Epidermal melanocyte (primary cell): ENCODE data around the gene ELOVL5.
"Not testable (repeated sequence)": the region's sequence is repeated elsewhere in the genome, so short reads cannot be mapped to it uniquely, and the experiment has no call there.

Source experiments
- DNase-seq: peaks from one replicate; pipeline ENCODE4 v3.0.0; 2011; ENCODE audit warnings: low spot score; ENCODE audit not compliant: insufficient read length

ELOVL5 gene

DNA sequence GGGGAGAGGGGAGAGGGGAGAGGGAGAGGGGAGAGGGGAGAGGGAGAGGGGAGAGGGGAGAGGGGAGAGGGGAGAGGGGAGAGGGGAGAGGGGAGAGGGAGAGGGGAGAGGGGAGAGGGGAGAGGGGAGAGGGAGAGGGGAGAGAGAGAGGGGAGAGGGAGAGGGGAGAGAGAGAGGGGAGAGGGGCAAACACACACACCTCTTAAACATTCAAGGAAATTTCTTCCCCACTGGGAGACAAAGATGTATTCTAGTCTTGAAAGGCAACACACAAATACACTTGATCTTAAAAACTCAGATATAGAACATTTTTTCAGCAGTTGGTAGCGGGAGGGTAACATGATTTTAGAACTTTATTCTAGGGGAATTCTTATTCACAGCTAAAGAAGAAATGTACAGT is 42.5 kb downstream of the ELOVL5 start:
- DNase-seq: not testable (repeated sequence)

DNA sequence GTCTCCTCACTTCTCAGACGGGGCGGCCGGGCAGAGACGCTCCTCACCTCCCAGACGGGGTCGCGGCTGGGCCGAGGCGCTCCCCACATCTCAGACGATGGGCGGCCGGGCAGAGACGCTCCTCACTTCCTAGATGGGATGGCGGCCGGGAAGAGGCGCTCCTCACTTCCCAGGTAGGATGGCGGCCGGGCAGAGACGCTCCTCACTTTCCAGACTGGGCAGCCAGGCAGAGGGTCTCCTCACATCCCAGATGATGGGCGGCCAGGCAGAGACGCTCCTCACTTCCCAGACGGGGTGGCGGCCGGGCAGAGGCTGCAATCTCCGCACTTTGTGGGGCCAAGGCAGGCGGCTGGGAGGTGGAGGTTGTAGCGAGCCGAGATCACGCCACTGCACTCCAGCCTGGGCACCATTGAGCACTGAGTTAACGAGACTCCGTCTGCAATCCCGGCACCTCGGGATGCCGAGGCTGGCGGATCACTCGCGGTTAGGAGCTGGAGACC is 43.2 kb downstream of the ELOVL5 start:
- DNase-seq: not testable (repeated sequence)

DNA sequence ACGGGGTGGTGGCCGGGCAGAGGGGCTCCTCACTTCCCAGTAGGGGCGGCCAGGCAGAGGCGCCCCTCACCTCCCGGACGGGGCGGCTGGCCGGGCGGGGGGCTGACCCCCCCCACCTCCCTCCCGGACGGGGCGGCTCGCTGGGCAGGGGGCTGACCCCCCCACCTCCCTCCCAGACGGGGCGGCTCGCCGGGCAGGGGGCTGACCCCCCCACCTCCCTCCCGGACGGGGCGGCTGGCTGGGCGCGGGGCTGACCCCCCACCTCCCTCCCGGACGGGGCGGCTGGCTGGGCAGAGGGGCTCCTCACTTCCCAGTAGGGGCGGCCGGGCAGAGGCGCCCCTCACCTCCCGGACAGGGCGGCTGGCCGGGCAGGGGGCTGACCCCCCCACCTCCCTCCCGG is 43.8 kb downstream of the ELOVL5 start:
- not testable (repeated sequence) for DNase-seq

- DNase-seq: peak; percentile 46
Measured at GRCh38 chr6:53302678-53303360, 45.9 kb downstream of the ELOVL5 start.

GRCh38 chr6:53301801-53302537 is 46.8 kb downstream of the ELOVL5 start:
- DNase-seq: no peak

DNA sequence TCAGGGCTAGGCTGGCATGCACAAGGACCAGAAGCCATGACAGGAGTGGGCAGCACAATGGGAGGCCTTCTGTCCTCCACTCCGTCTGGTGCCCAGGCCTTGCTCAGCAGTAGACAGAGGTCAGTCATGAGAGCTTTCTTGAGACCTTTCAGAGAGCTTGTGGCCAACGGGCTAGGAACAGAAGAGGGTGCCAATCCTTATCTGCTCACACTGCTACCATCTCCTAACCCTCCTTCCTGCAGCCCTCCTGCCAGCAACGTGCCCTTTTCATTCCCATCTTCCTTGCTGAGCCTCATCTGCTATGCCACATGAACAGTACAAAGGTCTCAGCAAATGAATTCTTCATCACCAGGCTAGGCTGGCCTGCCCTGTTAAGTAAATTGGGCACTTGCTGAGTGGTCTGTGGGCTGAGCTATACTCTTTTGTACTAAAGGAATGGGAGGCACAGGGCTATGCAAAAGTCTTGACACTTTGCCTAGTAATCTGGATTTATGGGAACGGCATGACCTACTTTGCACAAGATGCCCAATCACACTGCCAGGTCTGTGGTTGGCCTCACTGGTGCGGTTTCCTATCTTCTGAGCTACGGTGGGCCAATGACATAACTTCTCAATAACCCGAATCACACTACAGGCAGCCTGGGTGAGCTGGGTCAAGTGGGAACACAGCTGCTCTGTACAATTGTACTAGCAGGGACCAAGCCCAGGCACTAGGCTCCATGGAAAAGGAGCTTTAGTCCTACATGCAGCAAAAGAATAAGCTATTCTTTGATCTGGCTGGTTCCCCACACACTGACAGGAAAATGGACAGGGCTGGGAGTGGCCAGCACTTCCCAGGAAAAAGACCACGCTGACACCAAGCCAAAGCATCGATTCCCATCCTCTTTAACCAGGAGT is 47.8 kb downstream of the ELOVL5 start:
- DNase-seq: no peak

GRCh38 chr6:53299331-53300005 is 49.3 kb downstream of the ELOVL5 start:
- no peak for DNase-seq

DNA sequence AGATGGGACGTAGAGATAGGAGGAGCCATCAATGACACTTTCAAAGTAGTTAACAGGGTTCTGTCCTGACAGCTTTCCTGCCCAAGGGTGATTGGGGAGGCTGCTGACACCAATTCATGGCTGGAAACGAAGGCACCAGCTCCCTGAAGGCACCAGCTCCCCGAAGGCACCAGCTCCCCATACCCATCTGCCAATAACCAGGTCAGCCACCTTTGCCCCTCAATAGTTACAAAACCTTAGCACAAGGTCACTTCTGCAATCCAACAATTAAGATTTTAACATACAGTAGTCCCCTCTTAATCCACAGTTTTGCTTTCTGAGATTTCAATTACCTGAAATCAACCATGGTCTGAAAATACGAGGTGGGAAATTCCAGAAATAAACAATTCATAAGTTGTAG is 51.7 kb downstream of the ELOVL5 start:
- DNase-seq: no peak

DNA sequence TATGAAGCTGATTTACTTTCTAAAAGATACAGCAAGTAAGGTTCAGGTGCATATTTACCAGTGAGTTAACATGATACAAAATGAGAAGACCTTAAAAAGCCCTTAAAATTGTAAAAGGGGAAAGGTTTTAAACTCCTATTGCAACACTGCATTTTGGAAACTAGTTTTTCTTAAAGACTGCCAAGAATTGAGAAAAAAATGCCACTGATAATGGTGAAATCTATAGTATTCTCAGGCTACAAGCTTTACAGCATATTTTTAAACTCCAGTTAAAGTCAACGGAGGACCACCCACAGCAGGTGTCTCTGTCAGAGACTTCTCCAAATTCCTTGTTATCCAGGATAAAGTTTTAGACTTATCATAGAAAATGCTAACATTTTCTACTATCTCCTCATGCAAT is 53.6 kb downstream of the ELOVL5 start:
- no peak for DNase-seq

- no peak for DNase-seq
Measured at GRCh38 chr6:53294611-53295010, 54.1 kb downstream of the ELOVL5 start.

DNA sequence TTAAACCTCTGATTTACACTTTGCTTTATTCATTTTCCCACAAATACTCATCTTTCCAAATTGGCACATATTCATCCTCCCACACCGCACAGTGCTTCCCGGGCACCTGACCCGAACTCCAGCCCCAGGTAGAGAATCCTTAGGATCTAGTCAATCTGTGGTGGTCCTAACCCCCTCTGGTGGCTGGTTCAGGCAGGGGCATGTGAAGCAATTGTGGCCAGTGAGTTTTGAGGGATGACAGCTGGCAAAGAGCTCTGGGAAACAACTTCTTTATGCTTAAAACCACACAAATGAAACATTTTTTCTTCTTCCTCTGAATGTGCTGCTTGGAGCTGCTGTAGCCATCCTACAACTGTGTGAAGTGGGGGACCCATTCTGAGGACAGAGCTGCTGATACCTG is 54.7 kb downstream of the ELOVL5 start:
- DNase-seq: no peak

DNA sequence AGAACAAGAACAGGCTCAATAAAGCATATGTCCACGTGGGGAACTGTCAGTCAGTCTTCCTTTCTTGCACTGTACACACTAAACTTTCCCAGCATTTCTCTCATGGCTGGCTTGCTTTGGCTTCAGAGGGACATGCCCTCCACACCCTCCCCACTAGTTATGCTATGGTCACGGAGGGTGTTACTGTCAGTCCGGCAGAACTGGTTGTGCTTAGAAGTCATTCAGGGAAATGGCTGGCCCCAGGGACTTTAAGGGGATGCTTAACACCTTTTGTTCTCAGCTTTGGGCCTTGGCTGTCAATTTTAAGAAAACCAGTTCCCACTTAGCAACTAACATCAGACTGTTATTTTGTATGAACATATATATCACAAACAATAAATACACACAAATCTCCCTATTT is 55.1 kb downstream of the ELOVL5 start:
- no peak for DNase-seq

GRCh38 chr6:53290537-53291510 is 57.9 kb downstream of the ELOVL5 start:
- no peak for DNase-seq

DNA sequence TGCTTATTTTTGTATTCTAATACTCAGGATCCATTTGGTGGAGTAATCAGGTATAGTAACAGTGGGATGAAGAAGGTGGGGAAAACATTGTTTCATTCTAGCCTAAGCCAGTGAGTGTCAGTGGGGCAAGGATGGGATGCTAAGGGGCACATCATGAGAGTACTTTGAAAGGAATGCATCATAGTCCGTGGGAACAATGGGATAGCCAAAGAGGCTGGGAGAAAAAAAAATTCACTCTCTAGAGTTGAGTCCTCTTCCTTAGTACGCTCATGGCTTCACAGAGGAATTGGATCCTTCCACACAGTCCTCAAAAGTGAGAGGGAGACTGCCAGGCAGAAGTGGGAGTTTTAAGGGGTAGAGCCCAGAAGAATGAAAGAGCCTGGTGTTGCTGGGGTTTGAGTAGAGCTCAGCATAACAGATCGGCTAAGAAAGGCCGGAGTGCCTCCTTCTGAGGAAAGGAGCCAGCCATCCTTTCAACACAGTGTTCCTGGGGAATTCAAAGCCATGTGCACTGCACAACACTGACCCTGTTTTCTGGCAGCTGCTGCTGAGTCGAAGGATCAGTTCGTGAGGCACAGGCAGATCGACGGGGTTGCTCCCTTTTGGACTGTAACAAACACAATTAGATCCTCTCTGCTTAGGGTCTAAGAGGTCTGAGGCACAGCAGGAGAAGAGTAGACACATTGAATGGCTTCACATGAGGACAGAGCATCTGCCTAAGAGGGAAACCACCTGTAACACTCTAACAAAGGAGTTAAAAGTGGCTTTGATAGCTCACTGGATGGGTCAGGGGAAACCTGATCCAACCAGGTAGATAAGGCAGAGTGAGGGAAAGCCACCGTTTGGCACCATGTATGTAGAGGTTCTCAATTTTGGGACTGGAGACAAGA is 61.2 kb downstream of the ELOVL5 start:
- no peak for DNase-seq

DNA sequence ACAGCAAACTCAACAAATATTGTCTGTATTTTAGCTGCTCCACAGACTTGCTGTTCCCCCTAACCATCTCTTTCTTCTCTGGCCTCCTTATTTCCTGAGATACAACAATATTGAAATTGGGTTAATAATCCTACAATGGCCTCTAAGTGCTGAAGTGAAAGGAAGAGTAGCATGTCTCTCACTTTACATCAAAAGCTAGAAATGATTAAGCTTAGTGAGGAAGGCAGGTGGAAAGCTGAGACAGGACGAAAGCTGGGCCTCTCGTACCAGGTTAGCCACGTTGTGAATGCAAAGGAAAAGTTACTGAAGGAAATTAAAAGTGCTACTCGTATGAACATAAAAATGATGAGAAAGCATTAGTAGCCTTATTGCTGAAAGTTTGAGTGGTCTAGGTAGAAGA is 63.8 kb downstream of the ELOVL5 start:
- DNase-seq: no peak

DNA sequence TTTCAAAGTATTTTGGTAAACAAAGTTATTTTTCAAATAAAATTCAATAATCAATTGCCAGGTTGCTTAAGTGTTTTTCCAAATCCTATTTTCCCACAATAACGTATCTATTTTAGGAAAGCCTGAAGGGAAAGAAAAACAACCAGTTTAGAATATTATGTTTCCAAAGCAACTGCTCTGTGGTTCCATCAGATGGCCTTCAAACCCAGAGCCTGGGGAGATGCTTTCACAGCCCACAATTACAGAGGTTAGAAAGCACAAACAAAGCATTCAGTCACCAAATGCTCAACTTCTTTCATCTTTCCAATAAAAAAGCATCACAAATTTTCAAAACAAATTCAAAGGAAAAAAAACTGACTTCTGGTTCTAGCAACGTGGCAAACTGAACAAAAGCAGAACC is 66.0 kb downstream of the ELOVL5 start:
- DNase-seq: peak; percentile 71

- no peak for DNase-seq
Measured at GRCh38 chr6:53282234-53282633, 66.5 kb downstream of the ELOVL5 start.

GRCh38 chr6:53281518-53282215 is 67.1 kb downstream of the ELOVL5 start:
- no peak for DNase-seq
